Activated CD8-positive, alpha-beta memory T cell treated with anti-CD3 and anti-CD28 coated beads for 24 hours (primary cell): ENCODE measurements around the gene KRT23.

Experiments used
- DNase-seq: peaks from one replicate; pipeline ENCODE4 v3.0.0-alpha.2; 2020

The KRT23 gene

DNA sequence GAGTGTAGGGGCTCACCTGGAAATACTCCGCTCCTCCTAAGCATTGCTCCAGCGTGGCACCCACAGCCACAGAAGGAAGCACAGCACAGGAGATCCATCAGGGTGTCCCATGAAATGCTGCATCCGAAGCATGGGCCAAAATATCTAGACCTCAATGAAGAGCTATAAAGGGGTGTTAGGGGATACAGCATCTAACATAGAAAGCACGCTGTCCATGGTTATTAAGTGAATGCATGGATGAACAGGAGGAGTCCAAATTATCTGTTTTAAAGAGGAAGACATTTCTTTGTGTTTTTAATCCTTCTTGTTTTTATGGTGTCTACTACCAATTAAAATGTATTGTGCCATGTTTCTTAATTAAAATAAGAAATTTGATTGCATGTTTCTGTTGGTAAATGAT, 30.8 kb downstream of the KRT23 start:
- DNase-seq: no peak

DNA sequence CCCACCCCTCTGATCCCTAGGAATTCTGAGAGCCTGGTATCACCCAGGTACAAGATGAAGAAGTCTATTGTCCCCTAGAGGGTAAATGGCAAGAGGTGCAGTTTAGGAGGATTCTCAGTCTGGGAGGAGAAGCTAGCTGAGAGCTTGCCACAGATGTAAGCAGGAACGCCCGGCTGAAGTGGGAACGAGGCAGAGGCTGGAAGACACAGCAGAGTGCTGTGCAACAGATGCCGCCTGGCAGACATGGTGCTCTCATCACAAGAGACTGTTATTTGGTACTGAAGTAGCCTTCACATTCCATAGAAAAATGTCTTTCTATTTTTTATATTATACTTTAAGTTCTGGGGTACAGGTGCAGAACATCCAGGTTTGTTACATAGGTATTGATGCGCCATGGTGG, 32.1 kb downstream of the KRT23 start:
- no peak for DNase-seq

DNA sequence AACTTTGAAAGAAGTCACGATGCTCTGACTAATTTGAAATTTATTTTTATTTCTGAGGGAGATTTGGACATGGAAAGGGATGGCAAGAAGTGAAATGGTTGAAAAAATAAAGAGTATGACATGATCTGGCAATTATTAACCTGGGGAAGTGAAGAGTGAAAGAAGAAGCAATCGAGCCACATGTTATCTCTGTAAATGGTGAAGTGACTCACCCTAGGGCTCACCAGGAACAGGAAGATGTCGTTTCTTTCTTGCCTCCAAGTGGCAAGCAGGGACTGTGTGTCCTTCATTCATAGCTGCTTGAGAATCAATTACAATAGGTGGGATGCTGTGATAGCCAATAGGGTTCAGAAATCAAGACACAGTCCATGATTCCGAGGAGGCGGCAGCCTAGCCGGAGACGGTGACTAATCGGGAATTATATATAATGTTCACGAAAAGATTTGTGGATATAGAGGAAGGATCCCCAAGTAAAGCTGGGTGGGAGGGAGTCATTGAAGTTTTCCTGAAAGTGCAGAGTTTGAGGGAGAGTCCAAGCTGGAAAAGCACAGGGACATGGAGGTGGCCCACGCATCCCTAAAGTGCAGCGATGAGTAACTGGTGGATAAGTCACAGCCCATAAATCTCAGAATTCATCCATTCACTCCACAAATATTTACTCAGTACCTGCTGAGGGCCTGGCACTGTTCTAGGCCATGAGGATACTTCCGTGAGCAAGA, 34.2 kb downstream of the KRT23 start:
- no peak for DNase-seq

DNA sequence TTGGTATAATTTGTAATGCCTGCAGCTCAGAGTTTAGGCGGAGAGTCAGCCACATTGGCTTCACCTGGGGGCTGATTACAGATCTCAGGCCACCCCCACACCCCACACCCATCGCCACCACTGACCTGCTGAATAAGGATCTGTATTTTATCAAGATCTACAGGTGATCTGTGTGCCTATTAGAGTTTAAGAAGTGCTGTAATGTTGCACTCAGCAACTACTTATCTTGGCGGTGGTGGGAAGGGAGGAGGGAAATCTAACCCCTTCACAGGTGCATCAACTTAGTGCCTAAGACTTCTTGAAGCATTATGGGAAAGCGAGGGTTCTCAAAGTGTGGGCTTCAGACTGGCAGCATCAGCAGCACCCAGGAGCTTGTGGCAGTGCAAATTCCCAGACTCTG, 34.9 kb downstream of the KRT23 start:
- no peak for DNase-seq

DNA sequence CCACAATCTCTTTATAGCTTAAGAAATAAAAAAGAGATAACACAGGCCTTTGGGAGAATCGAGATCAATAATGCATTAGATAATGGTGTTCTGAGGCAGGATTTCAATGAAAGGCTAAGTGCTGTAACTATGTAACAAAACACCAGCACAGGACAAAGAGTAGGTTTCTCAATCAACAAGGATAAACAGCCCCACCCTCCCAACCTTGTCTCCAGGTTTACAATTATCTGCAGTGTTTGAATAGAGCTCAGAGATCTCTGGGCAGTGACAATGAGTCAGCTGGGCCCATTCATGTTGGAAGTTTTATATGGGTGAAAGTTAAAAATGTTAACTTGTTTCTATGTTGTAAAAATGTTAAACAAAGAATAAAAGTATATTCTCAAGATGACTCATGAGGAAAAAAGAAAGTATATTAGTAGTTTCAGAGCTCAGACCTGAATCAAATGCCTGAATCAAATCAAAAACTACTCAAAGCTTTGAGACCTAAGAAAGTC, 35.4 kb downstream of the KRT23 start:
- DNase-seq: no peak

DNA sequence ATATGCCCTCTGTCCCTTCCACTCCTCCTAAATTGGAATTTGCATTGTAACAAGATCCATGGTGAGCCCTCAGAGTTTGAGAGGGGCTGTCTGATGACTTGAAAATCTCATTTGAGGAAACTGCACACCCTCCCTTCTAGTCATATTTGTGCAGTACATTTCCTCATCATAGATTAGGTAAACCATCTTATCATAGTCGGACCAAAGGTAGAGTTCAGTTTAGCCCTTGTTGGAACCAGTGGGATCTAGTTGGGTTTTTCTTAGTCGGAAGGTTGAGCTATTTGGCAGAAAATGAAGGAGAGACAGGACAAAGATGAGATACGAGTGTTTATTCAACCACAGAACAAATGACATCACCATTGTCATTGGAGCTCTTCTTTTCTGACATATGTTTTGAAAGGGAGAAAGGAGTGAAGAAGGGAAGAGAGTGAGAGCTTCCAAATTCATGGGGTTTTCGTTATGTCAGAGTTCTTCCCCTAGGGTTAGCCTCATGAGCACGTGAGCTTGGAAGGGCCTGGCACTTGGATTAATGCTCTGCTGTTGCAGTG, 36.6 kb downstream of the KRT23 start:
- DNase-seq: no peak

DNA sequence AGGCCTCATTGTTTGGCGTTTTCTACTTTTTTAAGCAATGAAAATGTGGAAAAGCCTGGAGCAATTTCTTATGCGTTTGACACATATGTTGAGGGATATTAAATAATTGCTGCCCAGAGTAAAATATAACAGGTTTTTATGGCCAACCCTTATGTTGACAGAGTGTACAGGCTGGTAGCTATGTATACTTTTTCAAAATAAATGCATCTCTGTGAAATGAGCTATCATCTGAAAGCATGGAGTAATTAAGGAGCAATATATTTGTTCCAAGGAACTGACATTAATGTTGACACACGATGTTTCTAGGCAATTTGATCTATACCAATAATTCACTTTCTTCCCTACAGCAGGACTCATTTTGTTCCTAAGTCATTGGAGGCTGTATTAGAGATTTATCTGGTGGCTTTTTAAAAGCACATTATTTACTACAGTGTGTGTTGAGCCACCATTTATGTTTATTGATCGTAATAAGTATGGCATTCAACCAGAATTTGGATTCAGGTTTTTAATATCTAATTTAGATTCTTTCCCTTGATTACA, 40.5 kb downstream of the KRT23 start:
- DNase-seq: no peak

DNA sequence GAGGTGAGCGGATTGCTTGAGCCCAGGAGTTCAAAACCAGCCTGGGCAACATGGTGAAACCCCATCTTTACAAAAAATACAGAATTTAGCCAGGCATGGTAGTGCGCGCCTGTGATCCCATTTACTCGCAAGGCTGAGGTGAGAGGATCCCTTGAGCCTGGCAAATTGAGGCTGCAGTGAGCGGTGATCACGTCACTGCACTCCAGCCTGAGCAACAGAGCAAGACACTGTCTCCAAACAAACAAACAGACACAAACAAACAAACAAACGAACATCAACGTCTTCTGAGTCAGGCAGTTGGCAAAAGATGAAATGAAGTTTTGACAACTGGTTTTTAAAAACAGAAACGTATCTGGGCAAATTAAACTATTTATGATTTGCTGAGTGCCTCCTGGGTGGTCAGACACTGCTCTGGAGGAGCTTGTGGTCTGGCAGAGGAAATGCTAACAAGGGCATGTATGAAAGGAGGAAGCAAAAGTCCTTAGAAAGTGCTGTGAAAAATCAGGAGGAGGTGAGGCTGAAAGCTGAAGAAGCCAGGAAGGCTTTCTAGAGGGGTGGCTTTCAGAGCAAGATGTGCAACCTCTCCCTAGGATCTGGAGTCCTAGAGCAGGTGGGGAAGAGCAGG, 42.2 kb downstream of the KRT23 start:
- no peak for DNase-seq

DNA sequence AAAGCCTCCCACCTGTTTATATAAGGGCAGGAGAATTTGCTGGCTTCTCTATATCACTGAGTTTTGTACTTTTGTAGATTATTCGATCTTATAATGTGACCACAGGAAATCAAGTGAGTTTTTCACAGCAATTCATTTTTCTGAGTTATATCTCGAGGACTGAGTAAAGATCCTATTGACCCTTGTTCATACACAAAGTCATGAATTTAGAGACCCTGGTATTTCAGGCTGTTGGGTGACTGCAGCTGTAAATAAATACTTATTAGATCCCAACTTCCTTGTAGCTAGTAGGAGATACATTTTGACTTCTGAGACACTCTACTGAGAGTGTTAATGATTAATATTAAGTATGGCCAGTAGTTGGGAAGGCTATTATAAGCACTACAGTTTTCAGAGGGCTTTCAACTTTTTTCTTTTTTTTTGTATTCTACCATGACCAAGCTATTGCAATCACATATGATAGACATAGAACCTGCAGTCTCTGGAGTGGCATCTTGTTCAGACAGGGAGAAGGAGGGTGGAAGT, 49.2 kb downstream of the KRT23 start:
- DNase-seq: no peak

DNA sequence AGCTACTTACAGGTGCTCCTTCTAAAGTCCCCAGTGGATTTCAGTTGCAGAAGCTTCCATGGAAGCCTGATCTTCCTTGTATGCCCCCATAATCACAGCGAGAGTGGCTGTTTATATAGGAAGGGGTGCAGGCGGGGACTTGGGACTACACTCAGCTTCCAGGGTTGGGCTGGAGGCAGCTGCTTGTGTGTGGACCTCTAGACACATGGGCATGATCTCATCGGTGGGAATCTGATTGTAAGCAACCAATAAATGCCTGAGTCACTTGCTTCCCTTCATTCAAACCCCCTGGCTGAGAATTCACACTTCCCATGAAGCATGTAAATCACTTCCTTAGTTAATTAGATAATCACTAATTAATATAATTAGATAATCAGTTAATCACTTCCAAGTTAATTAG, 51.4 kb downstream of the KRT23 start:
- no peak for DNase-seq

DNA sequence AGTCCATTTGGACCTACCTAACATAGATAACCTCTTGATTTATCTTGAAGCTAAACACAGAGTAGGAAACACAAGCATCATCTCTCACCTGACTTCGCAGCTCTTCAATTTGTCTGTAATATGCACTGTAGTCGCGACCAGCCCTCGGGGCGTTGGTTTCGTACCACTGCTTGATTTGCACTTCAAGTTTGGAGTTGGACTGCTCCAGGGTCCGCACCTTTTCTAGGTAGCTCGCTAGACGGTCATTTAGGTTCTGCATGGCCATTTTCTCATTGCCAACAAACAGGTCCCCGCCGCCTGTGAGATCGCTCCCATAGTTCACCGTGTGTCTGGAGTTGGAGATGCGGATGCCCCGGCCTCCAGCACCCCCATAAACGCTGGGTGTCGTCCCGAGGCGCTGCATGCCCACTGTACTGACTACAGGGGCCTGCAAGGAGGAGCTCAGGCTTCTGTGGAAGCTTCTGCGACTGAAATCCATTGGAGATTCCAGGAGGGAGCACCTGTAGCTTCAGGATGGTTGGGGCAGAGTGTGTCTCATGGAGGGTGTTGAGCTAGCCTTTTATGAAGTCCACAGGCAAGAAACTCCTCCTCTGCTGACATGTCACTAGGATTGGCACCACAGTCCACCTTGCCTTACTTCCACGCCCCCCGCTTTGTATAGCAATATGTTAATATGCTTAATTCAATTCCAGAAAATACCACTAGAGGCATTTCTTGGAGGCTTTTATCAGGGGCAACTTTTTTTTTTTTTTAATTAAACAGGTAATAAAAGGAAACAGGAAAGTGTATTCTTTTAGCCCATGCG, 52.5 kb downstream of the KRT23 start, which contains the start of gene KRT20:
TSS of gene KRT20 (minus strand) at position 535 of the 805 bp plus-strand sequence. CDS start at position 478, 57 bp downstream.
- no peak for DNase-seq

DNA sequence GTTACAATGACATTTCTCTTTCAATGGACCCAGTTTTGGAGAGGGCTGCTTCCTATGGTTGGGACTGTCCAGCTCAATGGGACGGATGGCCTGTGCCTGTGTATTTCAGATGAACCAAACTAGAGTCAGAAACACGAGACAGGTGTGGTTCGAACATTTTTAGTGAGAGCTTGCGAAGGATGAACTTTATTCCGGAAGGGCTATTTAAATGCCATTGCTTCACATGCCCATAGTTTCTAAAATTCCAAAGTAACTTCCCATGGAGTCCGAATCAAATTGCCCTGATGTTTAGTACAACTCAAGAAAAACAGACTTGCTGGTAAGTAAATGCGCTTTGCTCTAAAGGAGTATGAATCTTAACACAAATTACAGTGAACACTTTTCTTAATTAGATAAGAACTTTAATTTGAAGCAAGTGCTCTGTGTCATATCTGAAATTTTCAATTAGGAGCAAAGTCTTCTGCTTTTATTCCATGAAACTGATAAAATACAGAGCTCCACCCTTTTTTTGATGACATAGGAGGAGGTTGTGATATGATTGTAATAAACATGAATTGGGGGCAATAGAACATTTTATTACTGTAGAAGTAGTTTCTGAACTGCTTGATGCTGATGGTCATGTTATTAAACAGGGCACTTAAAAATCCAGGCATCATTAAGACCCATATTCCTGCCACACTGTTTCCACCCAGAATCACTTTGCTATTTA, 53.7 kb downstream of the KRT23 start:
- DNase-seq: no peak

DNA sequence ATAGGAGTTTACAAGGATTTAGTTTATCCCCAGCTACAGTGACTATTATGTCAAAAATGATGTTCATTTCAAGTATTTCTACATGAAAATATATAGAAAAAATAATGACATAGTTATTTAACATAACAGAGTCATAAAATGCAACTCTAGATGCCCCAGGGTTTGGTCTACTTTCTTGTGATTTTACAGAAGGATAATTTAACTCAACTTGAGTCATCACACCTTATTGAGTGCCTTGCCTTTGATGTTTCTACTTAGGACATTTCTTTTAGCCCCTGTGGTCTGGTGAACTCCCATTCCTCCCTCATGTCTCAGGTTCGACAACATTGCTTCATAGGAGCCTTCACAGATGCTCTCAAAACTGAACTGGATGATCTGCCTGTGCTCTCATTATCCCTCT, 54.4 kb downstream of the KRT23 start:
- no peak for DNase-seq

DNA sequence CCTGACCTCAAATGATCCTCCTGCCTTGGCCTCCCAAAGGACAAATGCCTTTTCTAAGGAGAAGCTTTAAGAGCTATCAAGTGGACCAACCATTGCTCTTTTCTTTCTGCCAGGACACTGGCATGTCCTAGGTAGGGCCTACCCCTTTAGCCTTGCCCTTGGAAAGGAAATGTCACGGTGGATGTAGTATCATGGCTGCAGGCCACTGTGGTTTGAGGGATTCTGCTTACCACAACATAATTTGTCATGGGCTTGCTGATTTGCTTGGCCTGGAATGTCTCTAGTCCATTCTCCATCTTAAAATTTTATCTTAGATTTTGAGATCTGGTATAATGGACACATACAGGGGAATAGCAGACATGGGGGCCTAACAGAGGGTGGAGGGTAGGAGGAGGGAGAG, 58.4 kb downstream of the KRT23 start:
- DNase-seq: no peak

DNA sequence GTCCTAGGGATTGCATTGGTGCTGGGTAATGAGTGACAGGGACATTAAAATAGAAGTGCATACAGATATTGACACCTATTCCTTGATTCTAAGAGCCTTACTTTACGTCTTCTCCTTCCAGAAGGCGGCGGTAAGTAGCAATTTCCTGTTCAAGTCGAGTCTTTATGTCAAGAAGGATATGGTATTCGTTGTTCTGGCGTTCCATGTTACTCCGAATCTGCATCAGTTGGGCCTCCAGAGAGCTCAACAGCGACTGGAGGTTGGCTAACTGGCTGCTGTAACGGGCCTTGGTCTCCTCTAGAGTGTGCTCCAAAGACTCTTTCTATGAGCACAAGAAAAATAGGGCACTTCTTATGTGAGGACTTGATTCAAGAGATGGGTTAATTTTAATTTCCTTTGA, 59.4 kb downstream of the KRT23 start:
- DNase-seq: no peak

DNA sequence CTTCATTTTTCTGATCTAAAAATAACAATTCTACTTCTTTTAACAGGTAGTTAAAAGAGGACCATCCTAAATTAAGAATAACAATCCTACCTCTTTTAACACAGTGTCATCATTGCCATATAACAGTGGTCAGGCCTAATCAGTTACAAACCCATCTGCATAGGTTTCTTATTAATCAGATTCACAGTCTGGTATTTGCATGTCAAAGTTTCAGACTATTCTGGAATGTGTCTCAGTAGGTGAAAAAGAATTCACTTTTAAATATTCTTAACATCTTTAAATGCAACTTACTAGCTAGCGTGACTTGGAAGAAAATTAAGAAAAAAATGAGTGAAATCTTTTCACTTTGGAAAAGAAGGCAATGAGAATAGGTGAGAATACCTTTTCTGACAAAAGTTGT, 63.6 kb downstream of the KRT23 start:
- DNase-seq: no peak

DNA sequence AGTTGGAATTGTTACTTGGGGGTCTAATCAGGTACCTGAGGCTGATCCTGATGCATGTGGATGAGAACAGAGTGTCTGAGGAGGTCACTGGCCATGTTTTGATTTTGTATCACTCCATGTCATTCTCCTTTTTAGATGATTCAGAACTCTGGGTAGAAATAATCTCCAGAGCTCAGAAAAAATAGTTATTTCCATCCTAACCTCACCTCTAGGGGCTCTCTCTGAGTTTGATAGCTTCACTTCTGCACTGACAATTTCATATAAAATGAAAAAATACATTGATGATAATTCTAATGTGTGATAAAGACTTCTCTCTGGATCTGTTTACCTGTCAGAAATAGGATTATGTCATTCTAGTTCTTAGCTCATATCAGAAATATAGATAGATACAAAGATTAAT, 64.2 kb downstream of the KRT23 start:
- no peak for DNase-seq
